H4 (cell line): ENCODE data around the gene RNF123. TPM values are rescaled to one million over a fixed set of nuclear protein-coding genes. Genes with fewer than 3 reads are reported as not detected.
A peak's percentile ranks its signal among the peaks of the same experiment; 100 is the strongest.

Experiments used
- DNase-seq: peaks from one replicate; pipeline ENCODE4 v3.0.0-alpha.2; 2015; ENCODE audit warnings: low spot score
- total RNA-seq: library from RNA; depleted of rRNA; stranded (reverse); fragments of >200 nt; shearing (Covaris generic); gene quantifications from 2 replicates; pipeline ENCODE4 v1.2.3, GENCODE V29; 2014

The RNF123 gene
- total RNA-seq, 1 experiment from 2014 or later, result 8.4 TPM

DNA sequence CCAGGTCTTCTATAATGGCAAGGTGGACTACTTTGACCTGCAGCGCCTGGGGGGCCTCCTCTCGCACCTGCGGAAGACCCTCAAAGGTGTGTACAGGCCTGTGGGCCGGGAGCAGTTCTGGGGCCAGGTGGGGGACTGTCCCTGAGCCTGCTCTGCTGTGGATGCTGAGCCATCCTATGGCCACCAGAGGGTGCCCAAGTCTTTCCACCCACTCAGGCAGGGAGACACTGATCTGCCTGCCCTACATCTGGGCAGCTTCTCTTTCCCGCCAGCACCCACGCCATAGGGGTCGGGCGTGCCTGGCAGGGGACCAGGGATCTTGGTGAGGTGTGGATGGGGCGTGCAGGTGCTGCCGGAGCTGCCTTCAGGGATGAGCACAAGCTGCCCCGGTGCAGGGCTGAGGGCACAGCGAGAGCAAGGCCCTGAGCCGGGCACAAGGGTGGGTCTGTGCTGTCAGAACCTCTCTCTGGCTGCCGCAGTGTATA lies 14.1 kb downstream of the RNF123 start:
- peak; percentile 52 for DNase-seq

DNA sequence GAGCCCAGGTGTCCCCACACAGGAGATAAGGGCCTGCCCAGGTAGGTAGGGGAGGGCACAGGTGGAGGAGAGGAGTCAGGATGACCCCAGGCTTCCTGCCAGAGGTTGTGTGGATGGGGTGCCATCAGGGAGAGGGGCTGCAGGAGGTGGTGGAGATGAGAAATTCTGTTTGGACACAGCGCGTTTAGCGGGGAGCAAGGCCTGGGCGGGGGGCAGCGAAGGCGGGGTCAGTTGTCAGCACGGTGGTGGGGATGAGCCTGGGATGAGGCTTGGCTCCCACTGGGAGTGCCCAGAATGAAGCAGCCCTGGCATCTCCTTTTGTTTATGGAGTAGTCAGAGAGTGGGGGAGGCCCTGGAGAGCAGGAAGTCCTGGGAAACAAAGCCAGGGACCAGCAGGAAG lies 14.6 kb downstream of the RNF123 start:
- DNase-seq, result no peak

DNA sequence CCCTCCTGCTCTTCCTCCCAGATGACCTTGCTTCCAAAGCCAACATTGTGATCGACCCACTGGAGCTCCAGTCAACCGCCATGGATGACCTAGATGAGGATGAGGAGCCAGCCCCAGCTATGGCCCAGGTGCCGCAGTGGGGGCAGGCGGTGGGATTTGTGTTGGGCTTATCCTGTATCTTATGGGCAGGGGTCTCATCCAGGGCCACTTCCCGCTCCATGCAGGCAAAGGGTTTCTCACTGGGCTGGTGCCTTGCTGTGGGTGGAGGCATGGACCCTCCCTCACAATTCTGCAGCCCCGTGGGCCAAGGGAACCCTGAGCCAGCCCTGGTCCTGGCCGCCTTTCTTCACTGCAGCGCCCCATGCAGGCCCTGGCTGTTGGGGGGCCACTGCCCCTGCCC lies 15.3 kb downstream of the RNF123 start:
- no peak for DNase-seq

DNA sequence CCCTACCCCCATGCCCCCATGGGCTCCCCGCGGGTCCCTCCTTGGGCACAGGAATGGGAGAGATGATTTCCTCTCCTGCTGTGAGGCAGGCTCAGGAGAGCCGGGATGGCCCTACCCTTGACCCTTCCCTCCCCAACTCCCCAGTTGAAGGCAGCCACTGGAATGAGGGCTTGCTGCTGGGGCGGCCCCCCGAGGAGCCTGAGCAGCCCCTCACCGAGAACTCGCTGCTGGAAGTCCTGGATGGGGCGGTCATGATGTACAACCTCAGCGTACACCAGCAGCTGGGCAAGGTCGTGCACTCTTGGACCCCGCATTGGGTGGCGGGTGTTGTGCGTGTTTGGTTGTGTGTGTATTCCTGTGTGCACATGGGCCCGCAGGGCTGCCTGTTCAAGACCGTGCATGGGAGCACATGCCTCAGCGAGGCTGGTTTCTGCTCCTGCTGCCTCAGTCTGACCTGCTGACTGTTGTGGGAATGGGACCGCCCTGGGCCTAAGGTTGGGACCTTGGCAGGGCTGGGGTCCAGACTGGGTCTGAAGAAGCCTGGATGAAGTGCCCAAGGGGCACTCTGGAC lies 16.1 kb downstream of the RNF123 start:
- DNase-seq, result no peak

DNA sequence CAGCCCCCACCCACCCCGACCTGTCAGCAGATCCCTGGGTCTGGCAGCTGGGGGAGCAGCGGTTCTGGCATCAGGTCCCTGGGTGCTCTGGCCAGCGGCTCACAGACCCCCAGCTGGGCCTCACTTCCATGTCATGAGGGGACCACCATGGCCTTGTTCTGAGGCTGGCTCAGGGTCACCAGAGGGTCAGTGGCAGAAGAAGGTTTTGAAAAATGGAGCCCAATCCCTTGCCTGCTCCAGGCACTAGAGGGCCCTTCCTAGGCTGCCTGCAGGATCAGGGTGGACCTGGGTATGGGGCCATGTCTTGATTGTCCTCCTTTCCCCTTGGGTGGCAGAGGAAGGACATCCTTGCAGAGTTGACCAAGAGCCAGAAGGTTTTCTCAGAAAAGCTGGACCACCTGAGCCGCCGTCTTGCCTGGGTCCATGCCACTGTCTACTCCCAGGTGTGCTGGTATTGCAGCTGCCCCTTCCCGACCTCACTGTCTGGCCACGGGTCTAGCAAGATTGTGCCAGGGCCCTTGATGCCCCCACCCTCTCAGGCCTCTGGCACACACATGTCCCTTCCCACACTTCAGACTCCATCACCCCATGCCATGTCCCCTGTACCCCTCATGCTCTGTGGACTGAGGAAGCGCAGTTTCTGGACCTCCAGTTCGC lies 17.2 kb downstream of the RNF123 start:
- DNase-seq, result no peak

DNA sequence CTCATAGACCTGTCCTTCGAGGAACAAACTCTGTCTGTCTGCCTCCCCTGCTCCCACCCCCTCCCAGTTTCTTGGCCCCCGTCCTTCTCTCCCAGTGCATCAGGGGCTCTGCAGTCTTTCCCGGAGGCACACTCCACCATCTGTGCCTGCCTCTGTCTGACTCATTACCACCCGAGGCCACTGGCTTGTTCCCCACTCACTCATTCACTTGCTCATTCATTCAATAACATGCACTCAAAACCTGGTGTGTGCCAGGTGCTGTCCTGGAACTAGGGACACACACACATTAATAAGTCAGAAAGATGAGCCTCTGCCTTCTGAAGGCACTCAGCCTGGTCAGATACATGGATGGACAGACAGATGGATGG lies 17.7 kb downstream of the RNF123 start:
- DNase-seq, result no peak

DNA sequence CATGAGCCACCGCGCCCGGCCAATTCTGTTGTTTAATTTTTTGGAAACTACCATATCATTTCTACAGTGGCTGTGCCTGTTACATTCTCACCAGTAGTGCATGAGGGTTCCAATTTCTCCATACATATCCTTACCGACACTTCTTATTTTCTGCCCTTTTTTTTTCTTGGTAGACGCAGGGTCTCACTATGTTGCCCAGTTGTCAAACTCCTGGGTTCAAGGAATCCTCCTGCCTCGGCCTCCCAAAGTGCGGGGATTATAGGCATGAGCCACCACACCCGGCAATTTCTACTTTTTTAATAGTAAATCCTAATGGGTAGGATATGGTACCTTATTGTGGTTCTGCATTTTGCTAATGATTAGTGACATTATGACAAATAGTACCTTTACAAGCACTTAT lies 20.5 kb downstream of the RNF123 start:
- no peak for DNase-seq

DNA sequence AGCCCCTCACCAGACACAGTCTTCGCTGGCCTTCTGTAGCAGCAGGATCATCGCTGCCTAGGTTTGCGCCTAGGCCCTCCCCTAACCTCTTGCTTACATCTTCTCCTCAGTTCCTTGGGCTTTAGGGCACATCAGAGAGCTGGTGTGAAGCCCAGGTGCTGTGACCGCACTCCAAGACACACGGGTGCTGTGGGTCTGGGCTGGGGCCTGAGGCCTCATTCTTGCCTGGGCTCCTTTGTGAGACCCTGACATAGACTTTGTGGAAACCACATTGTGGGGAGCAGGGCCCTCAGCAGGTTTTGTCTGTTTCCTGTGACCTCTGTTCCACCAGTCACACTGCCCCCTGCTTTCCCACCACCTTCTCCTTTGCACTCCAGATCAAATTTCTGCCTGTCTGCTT lies 22.1 kb downstream of the RNF123 start:
- no peak for DNase-seq

DNA sequence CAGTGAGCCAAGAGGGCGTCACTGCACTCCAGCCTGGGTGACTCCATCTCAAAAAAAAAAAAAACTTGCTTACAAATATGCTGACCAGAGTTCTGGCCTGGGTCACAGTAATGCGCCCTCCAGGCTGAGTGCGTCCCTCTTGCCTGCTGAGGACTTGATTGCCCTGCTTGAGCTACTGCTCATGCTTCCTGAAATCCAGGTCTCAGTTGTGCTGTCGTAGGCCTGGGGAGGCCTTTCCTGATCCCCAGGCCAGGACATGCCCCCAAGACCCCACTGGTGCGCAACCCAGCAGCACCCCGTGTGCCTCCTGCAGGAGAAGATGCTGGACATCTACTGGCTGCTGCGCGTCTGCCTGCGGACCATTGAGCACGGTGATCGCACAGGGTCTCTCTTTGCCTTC lies 22.8 kb downstream of the RNF123 start:
- no peak for DNase-seq

DNA sequence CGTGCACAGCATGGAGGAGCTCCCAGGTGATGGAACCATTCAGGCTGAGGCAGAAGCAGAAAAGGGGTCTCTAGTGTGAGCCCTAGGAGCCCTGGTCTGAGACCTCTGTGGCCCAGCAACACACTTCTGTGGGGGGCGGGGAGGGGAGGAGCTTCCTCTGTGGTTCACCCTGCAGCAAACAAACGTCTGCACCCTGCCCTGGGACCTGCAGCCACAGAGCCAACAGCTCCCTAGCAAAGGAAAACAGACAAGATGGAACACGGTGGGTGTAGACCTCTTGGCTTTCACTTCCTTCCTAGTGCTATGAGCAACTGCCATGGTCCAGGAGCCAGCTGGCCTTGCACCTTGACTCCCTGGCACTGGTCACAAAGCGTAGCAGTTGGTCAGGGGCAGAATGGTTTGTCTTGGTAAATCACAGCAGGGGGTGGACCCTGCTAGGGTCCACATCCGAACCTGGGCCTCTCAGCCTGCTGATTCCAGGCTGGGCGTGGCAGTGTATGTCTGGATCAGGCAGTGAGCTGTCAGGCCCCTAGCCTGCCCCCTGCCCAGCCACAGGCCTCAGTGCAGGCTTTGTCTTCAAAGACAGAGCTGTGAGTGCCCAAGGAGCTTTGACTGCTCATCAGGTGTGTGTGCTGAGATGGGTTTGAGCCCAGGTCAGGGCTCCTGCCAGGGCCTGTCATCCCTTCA lies 23.4 kb downstream of the RNF123 start:
- no peak for DNase-seq

DNA sequence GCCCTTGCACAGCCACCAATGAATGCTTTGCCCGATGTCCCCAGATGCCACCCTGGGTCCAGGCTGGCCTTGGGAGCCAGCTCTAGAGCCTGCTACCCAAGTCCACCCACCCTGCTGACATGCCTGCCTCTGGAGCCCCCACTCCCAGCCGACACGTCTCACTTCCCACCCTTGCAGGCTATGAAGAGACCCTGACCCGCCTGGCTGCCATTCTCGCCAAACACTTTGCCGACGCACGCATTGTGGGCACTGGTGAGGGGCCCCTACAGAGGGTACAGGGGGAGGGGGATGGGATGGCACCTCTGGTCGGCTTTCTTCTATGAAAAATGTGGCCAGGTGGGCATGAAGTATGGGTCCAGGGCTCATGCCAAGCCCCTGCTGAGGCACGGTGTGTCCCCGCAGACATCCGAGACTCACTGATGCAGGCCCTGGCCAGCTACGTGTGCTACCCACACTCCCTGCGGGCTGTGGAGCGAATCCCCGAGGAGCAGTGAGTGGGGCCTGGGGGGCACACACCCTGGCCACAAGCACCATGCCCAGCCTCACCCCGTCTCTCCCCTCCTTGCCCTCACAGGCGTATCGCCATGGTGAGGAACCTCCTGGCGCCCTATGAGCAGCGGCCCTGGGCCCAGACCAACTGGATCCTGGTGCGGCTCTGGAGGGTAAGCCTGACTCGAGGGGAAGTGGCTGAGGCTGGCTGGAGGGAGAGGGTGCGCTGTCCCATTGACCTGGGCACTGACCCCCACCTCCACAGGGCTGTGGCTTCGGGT lies 24.2 kb downstream of the RNF123 start:
- DNase-seq, result no peak

DNA sequence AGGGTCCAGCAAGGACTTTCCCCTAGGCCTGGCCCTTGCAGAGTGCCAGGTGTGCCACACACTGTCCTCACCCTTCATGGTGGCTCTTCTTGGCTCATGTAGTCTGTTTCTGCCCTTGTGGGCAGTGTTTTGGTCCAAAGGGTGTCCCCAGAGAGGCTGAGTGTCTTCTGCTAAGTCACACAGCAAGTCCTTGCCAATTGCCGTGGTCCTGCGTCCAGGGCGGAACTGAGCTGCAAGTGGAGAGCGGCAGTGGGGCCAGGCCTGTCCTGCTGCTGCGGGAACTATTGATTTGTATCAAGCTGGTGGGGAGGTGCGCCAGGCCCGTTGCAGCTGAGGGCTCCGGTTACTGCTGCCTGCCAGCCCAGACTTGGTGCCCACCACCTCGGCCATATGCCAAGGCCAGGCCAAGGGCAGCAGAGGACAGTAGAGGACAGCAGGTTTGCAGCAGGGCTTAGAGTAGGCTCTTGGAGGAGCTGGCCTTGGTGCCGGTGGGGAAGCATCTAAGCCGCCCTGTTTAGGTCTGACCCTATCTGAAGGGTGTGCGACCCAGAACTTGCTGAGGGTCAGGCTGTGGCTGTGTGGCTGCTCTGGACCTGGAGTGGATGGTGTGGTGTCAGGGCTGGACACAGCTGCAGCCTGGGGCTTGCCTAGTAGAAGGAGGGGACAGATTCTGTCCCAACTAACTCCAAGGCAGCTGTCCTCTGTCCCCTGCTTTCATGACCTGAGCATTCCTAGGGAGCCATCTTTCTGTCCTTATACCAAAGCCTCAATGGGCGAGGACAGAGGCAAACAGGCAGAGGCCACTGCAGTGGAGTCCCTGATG lies 25.6 kb downstream of the RNF123 start:
- no peak for DNase-seq

DNA sequence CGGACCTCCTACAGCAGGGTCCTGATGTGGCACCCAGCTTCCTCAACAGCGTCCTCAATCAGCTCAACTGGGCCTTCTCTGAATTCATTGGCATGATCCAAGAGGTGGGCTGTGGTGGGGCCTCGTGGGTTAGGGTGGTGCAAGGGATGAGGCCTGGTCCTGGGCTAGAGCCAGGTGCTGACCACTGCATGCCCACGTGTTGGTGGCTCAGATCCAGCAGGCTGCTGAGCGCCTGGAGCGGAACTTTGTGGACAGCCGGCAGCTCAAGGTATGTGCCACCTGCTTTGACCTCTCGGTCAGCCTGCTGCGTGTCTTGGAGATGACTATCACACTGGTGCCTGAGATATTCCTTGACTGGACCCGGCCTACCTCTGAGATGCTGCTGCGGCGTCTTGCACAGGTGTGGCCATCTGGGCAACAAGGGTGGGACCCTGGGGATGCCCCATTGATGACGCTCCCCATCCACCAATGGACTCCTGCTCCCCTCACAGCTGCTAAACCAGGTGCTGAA lies 26.3 kb downstream of the RNF123 start:
- no peak for DNase-seq

DNA sequence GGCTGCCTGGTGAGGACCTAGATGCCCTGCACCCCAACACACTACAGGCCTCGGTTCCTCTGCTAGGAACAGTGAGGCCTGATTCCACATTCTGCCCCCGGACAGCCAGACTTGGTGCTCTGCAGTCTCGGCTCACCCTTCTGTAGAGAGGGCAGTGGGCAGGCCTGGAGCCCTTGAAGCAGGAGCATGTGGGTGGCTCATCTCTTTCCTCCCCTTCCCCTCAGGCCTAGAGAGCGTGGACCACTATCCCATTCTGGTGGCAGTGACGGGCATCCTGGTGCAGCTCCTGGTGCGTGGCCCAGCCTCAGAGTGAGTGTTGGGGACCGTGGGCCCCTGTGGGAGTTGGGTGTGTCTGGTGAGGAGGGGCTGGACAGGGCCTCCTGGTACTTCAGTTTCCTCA lies 26.8 kb downstream of the RNF123 start:
- no peak for DNase-seq

DNA sequence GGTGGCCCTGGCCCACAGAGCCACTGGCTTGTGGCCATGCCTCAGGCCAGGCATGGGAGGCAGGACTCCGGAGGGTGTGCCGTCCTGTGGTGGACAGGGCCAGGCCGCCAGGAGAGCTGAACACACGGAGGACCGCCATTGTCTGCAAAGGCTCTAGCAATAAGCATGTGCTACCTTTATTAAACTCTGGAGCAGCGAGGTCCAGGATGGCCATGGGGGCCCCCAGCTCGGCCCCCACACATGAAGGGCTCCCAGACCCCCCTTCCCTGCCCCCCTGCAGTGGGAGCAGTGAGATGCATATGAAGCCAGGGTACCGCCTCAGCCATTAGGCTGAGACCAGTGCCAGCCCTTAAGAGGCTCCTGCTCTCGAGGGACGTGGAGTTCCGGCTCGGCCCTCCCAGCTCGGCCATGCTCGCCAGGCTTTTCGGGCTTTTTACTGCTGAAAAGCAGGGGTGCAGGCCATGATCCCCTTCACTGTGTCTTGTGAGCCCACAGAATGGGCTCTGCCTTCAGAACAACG lies 27.4 kb downstream of the RNF123 start:
- no peak for DNase-seq

DNA sequence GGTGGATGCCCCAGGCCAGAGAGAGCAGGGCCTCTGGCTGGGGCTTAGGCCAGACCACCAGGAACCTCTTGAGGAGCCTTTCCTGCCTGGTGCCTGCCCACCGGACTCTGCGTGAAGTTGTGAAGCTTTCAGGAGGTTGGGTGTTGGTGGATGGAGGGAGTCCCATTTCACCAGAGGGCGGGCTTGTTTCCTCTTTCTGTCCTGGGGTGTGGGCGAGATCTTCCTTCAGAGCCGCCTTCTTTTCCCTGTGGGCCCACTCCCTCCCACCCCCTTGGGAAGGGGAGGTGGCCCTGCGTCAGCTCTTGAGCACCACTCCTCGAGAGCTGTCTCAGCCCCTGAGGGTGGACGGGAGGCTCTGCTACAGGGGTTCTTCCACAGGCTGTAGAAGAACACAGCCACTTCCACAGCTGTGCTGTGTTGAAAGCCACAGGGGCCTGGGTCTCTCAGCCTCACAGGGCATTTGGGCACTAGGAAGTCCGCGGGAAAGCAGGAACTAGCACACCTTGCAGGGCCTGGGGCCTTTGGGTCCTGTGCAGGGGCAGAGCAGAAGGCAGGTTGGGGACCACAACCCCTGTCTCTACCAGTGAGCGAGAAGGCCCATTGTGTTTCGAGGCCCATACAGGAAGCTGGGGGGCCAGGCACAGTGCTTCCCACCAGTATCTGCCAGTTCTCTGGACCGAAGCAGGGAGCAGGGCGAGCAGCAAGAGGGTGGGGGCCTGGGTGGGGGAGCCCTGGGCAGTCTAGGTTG lies 28.0 kb downstream of the RNF123 start:
- no peak for DNase-seq

DNA sequence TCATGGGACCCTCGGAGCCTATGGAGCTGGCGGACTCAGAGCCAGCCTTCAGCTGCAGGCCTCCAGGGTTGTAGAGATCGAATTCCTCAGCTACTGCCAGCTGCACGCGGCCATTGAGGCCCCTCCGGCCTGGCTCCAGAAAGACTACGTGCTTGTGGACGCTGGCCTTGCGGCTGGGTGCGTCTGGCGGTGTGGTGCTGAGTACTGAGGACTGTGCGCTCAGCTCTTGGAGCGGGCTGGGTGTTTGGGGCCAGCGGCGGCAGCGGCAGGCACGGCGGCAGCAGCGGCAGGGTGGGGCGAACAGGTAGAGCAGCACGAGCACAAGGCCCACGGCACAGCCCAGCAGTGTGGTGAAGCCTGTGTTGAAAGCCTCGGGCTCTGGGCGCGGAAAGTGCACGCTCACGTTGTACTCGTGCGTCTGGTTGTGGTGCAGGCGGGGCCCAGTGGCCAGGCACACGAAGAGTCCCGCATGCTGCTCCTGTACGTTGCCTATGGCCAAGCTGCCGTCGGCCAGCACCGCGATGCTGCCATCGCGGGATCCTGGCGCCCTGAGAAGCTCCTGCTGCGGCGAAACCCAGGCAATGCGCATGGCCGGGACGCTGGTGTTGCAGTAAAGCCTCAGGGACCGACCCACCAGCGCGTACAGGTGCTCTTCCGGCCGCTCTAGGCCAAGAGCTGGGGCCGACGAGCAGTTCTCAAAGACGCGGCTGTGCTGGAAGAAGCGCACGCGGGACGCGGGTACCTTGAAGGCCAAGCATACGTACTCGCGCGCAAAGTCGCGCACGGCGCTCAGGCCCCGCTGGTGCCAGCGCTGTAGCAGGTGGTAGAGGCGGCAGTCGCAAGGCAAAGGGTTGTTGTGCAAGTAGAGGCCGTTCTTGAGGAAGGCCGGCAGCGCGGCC lies 28.9 kb downstream of the RNF123 start:
- DNase-seq, result no peak

DNA sequence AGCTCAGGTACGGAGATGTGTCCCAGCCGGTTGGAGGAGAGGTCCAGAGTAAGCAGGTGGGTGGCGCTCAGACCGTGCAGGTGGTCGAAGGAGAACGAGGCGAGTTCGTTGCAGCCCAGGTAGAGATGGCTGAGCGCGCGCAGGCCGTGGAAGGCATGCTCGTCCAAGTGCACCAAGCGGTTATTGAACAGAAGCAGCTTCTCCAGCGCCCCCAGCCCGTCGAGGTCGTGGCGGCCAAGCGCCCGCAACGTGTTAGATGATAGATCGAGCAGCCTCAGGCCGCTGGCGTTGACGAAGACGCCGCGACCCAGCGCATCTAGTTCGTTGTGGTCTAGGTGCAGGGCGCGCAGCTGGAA lies 29.5 kb downstream of the RNF123 start:
- no peak for DNase-seq

DNA sequence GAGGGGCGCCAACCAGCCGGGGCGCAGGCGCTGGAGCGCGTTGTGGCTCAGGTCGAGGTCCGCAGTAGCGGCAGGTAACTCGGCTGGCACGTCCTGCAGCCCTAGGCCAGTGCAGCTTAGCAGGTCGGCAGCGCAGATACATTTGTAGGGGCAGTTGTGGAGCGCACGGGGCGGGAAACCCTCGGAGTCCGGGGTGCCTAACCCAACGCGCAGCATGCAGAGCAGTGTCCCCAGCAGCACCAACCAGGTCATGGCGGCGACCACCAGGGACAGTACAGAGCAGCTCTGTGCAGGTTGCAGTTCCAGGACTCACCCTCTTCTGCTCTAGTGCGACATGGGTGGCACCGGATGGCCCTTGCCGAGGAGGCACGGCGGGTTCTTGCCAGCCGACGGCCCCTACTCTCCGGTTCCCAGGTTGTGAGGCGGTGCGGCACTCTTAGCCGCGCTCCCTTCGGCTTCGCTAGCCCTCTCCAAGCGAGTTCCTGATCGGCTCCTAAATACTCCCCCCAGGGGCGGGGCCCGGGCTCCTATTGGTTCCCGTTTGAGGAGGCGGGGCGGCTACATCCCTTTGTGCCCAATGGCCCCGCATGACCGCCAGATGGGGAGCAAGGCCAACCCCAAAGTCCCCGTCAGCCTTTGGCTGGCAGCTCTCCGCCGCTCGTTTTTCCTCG lies 30.0 kb downstream of the RNF123 start, which contains the start of gene AMIGO3:
AMIGO3 (minus strand) TSS at position 471 of the 671 bp plus-strand sequence; CDS start at position 252, 219 bp downstream.
- DNase-seq, result no peak
